Fibroblast of lung (primary cell): Measurements from ENCODE around the gene TEX29. TPM values are rescaled to one million over a fixed set of nuclear protein-coding genes. Genes with fewer than 3 reads are reported as not detected.

Experiments
- DNase-seq, 2 donors: peaks; one replicate each; pipeline versions ENCODE4 v3.0.0 to v3.0.0-alpha.2; 2010; ENCODE audit warnings: low read depth in 2 of 2
- H2AFZ ChIP-seq: 2 replicates; pipeline ENCODE4 v1.5.1; 2012; ENCODE audit warnings: low read length, control low read depth, inconsistent platforms
- H3K27ac ChIP-seq: 2 replicates; pipeline ENCODE4 v1.5.1; 2011; ENCODE audit warnings: low read length, control low read depth; ENCODE audit not compliant: insufficient read depth
- H3K27me3 ChIP-seq: 2 replicates; pipeline ENCODE4 v1.5.1; 2011; ENCODE audit warnings: mild to moderate bottlenecking, low read length; ENCODE audit not compliant: control insufficient read depth, insufficient read depth
- H3K36me3 ChIP-seq: 2 replicates; pipeline ENCODE4 v1.5.1; 2011; ENCODE audit warnings: low read length; ENCODE audit not compliant: control insufficient read depth, insufficient read depth
- H3K4me1 ChIP-seq: 2 replicates; pipeline ENCODE4 v1.5.1; 2011; ENCODE audit warnings: low read length; ENCODE audit not compliant: control insufficient read depth, insufficient read depth; ENCODE audit errors: extremely low read depth
- H3K4me2 ChIP-seq: 2 replicates; pipeline ENCODE4 v1.5.1; 2011; ENCODE audit warnings: low read length, control low read depth; ENCODE audit not compliant: insufficient read depth; ENCODE audit errors: extremely low read depth
- H3K4me3 ChIP-seq, 4 experiments: fragments of 200-600 bp in 1 of 4; sonication (generic) in 1 of 4; replicated peaks in 1 of 4; 2 replicates each; pipeline ENCODE4 v1.5.1; 2011 to 2016; ENCODE audit warnings: low read length in 4 of 4, low read depth in 3 of 4, mild to moderate bottlenecking in 3 of 4, control low read depth in 2 of 4, inconsistent platforms in 1 of 4, mixed read lengths in 1 of 4; ENCODE audit not compliant: insufficient read depth in 1 of 4; ENCODE audit errors: control extremely low read depth in 1 of 4
- H3K79me2 ChIP-seq: 2 replicates; pipeline ENCODE4 v1.5.1; 2012; ENCODE audit warnings: mild to moderate bottlenecking, low read length, inconsistent platforms; ENCODE audit not compliant: control insufficient read depth, insufficient read depth
- H3K9ac ChIP-seq: 2 replicates; pipeline ENCODE4 v1.5.1; 2011; ENCODE audit warnings: mild to moderate bottlenecking, low read length, control low read depth; ENCODE audit not compliant: insufficient read depth
- H3K9me3 ChIP-seq: 2 replicates; pipeline ENCODE4 v1.5.1; 2012; ENCODE audit warnings: low read depth, low read length; ENCODE audit not compliant: control insufficient read depth, insufficient read depth
- H4K20me1 ChIP-seq: 2 replicates; pipeline ENCODE4 v1.5.1; 2011; ENCODE audit warnings: low read length; ENCODE audit not compliant: control insufficient read depth, insufficient read depth; ENCODE audit errors: extremely low read depth
- EZH2 ChIP-seq: IDR thresholded peaks from 2 replicates; pipeline ENCODE4 v1.5.1; 2012; ENCODE audit warnings: low read length, control low read depth, mild to moderate bottlenecking; ENCODE audit errors: missing control alignments
- polyA plus RNA-seq, 2 donors: library from polyadenylated mRNA; depleted of rRNA in 1 of 2; stranded (reverse) in 1 of 2; unstranded in 1 of 2; fragments of >200 nt; gene quantifications; 2 replicates each; pipeline ENCODE4 v1.2.1, GENCODE V29; 2011 to 2012; ENCODE audit warnings: missing spikeins in 1 of 2
- total RNA-seq: library from RNA; depleted of rRNA; stranded (reverse); fragments of >200 nt; gene quantifications from 2 replicates; pipeline ENCODE4 v1.2.1, GENCODE V29; 2014
- TF ChIP-seq, protein P1 (sequence below), 2 donors: IDR thresholded peaks in 1 of 2; conservative IDR thresholded peaks in 1 of 2; 1 replicate in 1 of 2; 2 replicates in 1 of 2; pipeline ENCODE4 v1.5.1; 2011 to 2012; ENCODE audit warnings: low read length in 2 of 2, control low read depth in 1 of 2, inconsistent platforms in 1 of 2, low read depth in 1 of 2, mild to moderate bottlenecking in 1 of 2

TEX29 gene
- total and polyA plus RNA-seq, 2 donors (not counting 1 experiment from before 2014, with no cell fraction given), result 0.66 to 1.7 TPM

GRCh38 chr13:111371720-111372119, 51.3 kb downstream of the TEX29 start:
- Histone ChIP-seq H3K4me3 (no peak overlapping the region), H3K79me2 (no peaks in the 10 kb centered on the region), H2AFZ (no peak overlapping the region), H3K27me3 (no peaks in the 10 kb centered on the region), H3K4me1 (no peaks in the 10 kb centered on the region), H3K36me3 (no peaks in the 10 kb centered on the region), H3K4me2 (no peak overlapping the region), H3K27ac (no peak overlapping the region), H3K9me3 (no peaks in the 10 kb centered on the region), H4K20me1 (no peaks in the 10 kb centered on the region), H3K9ac (no peak overlapping the region)
- TF ChIP-seq EZH2, result no peak
- TF ChIP-seq, protein P1, sequence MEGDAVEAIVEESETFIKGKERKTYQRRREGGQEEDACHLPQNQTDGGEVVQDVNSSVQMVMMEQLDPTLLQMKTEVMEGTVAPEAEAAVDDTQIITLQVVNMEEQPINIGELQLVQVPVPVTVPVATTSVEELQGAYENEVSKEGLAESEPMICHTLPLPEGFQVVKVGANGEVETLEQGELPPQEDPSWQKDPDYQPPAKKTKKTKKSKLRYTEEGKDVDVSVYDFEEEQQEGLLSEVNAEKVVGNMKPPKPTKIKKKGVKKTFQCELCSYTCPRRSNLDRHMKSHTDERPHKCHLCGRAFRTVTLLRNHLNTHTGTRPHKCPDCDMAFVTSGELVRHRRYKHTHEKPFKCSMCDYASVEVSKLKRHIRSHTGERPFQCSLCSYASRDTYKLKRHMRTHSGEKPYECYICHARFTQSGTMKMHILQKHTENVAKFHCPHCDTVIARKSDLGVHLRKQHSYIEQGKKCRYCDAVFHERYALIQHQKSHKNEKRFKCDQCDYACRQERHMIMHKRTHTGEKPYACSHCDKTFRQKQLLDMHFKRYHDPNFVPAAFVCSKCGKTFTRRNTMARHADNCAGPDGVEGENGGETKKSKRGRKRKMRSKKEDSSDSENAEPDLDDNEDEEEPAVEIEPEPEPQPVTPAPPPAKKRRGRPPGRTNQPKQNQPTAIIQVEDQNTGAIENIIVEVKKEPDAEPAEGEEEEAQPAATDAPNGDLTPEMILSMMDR (conservative IDR thresholded peaks at IDR 0.05 in 1 of 2, IDR thresholded peaks at IDR 0.05 in 1 of 2; ENCODE audit: low read depth in 1 of 2, low read length in 2 of 2), result no peak
- DNase-seq, result no peak

DNA sequence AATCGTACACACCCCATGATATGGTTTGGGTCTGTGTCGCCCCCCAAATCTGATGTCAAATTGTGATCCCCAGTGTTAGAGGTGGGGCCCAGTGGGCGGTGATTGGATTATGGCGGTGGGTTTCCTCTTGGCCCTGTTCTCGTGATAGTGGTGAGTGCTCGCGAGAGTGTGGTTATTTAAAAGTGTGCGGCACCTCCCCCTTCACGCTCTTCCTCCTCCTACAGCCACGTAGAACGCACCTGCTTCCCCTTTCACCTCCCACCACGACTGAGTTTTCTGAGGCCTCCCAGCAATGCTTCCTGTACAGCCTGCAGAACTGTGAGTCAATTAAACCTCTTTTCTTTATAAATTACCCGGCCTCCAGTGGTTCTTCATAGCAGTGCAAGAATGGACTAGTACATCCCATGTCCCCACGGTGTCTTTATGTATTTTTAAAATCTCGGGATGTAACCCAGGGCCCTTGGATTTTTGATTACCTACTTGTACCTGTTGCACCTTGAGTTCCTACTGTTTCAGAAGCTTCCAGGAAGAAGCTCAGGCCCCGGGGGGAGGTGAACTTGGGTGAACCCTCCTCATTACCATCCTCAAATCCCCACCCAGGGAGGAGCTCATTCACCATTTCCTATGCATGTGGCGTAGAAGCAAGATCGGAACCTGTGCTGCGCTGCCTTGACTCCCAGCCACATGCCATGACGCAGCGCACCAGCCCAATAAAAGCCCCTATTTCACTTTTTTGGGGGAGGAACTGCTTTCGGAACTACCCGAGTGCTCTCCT, 52.4 kb downstream of the TEX29 start:
- Histone ChIP-seq H4K20me1 (no peaks in the 10 kb centered on the region), H3K4me2 (no peak overlapping the region)
- TF ChIP-seq, protein P1 (conservative IDR thresholded peaks at IDR 0.05 in 1 of 2, IDR thresholded peaks at IDR 0.05 in 1 of 2; ENCODE audit: low read depth in 1 of 2, low read length in 2 of 2), result no peak
- no peak for TF ChIP-seq EZH2

DNA sequence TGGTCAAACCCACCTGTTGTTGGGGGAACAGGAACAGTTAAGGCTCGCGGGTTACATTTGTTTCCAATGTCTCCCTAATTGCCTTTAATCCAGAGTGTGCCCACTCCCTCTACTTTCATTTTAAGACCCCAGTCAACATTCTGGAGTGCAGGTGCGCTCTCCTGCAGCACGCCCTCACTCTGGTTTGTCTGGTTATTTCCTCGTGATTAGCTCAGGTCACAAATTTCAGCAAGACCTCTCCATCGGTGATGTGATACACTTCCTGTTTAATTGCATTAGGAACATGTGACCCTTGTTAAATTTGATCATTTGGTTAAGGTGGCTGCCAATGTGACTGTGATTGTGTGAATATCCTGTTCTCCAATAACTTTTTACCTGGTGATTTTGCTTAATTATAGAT, 53.0 kb downstream of the TEX29 start:
- Histone ChIP-seq H3K4me3 (no peak overlapping the region), H3K9ac (no peak overlapping the region), H3K27me3 (no peaks in the 10 kb centered on the region), H3K4me2 (no peak overlapping the region), H2AFZ (no peak overlapping the region), H3K79me2 (no peaks in the 10 kb centered on the region), H3K9me3 (no peaks in the 10 kb centered on the region), H3K27ac (no peak overlapping the region), H3K4me1 (no peaks in the 10 kb centered on the region), H3K36me3 (no peaks in the 10 kb centered on the region), H4K20me1 (no peaks in the 10 kb centered on the region)
- TF ChIP-seq EZH2, result no peak
- TF ChIP-seq, protein P1 (conservative IDR thresholded peaks at IDR 0.05 in 1 of 2, IDR thresholded peaks at IDR 0.05 in 1 of 2; ENCODE audit: low read depth in 1 of 2, low read length in 2 of 2), result no peak
- DNase-seq, result no peak

More for the DNA sequence above, 52.4 kb downstream of the TEX29 start:
- Histone ChIP-seq H3K27me3 (no peaks in the 10 kb centered on the region), H3K4me1 (no peaks in the 10 kb centered on the region), H3K9me3 (no peaks in the 10 kb centered on the region), H3K4me3 (no peak overlapping the region), H3K36me3 (no peaks in the 10 kb centered on the region), H3K27ac (no peak overlapping the region), H3K79me2 (no peaks in the 10 kb centered on the region), H3K9ac (no peak overlapping the region), H2AFZ (no peak overlapping the region)
- no peak for DNase-seq
